Stimulated activated CD8-positive, alpha-beta memory T cell treated with anti-CD3 and anti-CD28 coated beads, Interleukin-15, amount 100 ng/mL, for 24 hours (primary cell): Measurements from ENCODE around the gene CNRIP1.
"Not testable (repeated sequence)": the region's sequence is repeated elsewhere in the genome, so short reads cannot be mapped to it uniquely, and the experiment has no call there.

Experiments used
- DNase-seq: peaks from one replicate; pipeline ENCODE4 v3.0.0-alpha.2; 2020; ENCODE audit warnings: low read depth

Gene CNRIP1

DNA sequence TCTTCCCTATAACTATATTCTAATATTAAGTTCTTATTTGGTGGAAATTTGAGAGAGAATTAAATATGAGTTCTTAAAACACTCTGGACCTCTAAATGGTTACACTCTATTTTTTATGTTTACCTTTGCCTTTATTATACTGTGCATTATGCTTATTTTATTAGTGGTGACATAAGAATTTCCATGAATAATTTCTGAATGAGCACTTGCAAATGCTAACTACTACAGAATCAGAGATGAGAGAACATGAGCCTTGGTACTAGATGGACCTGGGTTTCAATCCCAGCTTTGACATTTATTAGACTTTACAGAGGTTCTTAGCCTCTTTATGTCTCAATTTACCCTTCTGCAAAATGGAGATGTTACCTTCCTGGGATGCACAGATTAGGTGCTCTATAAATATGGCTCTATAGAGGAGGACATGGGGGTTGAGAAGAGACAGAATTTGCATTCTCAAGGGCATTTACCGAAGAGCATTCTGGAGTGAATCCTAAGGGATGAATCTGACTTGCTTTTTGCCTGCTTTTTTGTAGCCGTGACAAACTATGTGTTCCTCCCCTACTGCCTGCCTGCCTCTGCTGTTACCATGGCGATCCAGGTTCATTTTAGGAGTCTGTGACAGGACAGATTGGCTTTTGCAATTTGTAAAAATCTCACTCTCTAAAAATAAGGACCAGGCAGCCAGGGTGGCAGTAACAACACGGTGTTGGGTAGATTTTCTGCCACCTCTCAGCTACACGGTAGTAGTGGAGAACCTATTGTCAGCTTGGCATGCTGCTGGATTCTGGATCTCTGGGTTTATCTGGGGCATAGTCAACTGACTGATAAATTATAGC is 20.7 kb upstream of the CNRIP1 start:
- no peak for DNase-seq

DNA sequence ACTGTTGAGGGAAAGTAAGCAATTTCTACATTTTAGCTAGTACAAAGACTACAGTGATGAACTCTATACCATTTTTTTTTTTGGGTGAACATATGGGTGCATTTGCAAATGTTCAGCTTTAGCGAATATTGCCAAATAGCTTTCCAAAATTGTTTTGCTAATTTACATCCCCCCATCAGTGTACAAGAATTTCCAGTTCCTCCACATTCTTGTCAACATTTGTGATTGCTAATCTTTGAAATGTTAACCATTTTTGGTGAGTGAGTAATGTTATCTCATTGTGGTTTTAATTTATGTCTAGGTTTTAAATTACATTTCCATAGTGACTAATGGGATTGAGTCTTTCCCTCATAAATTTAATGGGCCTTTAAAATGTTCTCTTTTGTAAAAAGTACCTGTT is 16.4 kb upstream of the CNRIP1 start:
- no peak for DNase-seq

DNA sequence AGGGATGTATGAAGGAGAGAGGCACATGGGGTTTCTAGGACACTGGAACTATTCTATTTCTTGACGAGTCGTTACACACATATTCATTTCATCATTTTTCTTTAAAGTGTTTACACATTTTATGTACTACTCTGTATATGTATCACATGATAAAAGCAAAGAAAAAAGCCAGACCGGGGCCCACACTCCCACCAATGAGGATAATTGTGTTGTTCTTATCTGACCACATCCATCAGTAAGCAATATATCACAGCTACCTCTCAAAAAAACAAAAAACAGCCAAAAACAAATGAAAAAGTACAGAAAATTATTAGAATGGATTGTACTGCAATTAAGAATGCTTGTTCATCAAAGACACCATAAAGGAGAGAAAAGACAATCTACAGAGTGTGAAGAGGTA is 14.2 kb upstream of the CNRIP1 start:
- DNase-seq: no peak

DNA sequence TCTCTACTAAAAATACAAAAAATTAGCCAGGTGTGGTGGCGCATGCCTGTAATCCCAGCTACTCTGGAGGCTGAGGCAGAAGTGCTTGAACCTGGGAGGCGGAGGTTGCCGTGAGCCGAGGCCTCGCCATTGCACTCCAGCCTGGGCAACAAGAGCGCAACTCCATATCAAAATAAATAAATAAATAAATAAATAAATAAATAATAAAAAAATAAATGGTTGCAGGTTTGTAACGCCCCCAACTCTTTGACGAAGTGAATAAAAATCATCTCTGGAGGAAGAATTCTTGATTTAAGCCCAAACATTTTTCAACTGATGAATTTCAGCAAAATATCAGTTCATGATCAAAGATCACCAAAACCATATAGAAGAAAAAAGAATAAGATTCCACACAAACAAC is 13.3 kb upstream of the CNRIP1 start:
- no peak for DNase-seq

DNA sequence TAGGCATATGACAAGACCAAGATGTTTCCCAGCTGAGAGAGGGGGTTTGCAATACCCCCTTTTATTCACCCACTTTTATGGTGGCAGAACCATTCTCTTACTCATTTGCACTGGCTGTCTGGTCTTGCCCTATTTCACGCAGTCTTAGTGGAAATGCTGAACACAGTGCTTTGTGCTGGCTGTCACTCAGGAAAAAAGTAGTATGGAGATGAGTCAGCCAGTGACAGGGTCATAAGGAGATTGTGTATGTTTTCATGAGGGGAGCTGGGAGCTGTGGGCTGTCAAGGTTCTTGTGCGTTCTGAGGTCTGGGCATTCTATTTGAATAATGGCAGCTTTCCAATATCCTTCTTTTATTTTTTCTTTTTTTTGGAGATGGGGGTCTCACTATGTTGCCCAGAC is 10.9 kb upstream of the CNRIP1 start:
- DNase-seq: no peak

DNA sequence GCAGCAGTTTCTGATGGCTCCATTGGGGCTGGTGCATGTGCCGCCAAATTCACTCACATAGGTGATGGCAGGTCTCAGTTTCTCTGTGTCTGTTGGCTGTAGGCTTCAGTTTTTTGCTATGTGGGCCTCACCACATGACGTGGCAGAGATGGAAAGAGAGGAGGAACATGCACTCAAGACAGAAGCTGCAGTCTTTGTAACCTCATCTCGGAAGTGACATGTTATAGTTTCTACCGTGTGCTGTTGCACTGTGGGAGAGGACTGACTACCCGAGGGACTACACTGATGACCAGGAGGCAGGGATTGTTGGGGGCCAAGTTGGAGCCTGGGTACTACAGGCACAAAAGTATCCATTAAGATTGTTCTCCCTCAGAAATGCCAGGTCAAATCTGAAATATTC is 9.2 kb upstream of the CNRIP1 start:
- DNase-seq: no peak

DNA sequence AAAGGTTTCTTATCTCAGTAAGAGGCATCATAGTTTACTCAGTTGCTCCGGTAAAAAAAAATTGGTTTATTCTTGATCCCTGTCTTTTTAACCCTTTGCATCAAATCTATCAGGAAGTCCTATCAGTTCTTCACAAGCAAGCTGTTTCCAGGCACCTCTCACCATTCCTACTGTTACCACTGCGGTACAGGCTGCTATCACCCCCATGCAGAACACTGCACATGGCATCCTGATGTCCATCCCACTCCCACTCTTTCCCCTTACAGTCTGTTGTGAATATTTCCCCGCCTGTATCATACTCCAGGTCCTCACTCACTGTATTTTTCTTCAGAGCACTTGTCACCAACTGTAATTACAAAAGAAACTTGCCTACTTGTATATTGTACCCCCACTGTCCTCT is 5.3 kb upstream of the CNRIP1 start:
- no peak for DNase-seq

DNA sequence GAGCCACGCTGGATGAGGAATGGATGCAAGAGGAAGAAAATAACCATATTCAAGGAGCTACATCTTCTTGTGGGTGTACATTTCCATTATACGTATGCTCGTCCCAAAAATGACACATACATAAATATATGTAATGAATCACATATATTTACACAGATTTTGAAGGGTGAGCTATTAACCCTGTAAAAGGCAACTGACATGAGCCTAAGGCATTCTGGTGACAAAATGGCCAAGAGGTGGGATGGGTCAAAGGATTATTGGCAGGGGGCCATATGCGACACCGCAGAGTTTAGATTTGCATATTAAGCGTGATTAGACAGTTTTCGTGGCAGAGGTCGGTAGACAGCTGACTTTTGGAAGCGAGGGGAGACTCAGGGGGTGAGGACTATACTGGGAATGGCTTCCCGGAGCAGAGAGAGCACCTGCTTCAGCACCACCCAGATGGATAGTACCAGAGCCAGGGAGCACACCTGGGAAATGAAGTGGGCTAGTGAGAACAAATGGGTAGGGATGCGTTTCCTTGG is 431 bp upstream of the CNRIP1 start:
- no peak for DNase-seq

DNA sequence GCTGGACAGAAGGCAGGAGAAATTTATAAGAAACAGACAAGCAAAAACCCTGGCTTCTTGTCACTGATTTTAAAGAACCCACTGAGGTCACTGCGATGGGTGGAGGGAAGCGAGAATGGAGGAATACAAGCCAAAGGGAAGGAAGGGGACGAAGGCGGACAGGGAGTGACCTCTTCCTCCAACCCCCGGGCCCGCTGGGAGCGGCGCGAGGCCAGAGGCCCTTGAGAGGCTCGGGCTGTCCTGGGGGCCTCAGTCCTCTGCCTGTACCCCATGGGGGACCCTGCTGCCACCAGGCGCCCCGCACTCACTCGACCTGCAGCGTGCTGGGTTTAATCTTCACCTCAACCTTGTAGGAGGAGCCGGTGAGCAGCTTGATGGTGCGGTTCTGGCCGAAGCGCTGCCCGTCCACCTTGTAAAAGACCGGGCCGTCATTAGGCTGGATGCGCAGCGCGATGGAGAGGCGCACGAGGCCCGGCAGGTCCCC is 793 bp downstream of the CNRIP1 start:
- DNase-seq: no peak

DNA sequence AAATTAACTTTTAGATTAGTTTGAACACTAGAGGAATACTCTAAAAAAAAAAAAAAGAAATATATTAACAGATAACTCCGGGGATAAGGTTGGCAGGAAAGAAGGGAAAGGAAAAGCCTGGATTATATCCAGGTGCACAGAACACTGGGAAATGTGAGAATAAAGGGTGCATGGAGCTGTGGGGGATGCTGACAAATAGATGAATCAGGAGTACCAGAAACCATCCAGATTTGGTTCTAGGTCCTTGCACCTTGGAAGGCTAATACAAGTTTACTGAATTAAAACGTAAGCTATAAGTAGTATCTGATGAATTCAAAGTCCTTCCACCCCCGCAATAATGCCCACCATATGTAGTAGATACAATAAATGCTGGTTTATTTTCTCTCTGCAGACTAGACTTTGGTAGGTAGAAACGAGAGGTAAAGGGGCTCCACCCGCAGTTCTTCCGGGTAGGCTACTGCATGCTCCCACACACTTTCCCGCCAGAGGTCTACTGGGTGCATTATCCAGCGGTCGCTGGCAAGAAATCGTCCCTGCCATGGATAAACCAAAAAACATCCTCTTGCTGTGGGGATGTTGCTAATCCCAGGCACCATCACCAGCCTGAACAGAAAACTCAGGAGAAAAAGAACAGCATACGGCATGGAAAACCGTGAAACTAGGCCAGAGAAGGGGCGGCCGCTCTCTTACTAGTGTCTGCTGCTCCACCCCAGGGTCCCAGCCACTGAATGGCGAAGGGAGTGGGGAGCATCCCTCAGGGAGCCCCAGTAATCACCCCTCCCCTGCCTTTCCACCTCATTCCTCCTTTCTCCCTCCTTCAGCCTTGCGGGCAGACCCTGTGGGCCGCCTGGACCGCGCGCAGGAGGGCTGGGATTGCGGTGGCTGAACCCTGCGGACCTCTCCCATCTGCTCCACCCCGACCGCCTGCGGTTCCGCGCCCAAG is 1.5 kb downstream of the CNRIP1 start:
- no peak for DNase-seq

DNA sequence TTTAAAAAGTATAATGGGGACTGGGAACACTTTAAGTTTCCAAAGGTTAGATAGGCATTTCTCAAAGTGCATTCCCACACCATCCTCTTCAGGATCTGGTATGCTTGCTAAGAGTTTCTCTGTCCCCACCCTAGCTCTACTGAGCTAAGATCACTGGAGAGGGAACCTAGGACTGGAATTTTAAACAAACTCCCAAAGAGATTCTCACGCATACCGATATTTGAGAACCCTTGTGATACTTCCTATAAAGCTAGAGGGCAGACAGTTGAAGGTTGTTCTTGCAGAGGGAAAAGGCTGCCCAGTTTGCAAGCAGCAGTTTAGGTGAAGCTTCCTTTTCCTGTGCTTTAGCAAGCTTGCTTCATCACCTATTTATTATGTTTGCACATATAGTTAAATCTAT is 3.6 kb downstream of the CNRIP1 start:
- no peak for DNase-seq

DNA sequence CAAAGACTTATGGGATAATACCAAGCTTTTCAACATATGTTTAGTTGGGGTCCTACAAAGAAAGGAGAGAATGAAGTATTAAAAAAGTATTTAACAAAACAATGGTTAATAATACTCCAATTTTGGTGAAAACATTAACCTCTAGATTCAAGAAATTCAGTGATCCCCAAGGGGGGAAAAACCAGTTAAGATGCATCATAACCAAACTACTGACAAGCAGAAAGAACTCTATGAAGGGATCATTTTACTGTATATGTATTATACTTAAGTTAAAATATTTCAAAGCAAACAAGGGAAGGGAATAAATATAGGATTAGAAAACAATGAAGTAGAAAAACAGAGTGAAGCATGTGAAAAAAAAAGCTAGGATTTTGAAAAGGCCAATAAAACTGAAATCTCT is 8.7 kb downstream of the CNRIP1 start:
- no peak for DNase-seq

DNA sequence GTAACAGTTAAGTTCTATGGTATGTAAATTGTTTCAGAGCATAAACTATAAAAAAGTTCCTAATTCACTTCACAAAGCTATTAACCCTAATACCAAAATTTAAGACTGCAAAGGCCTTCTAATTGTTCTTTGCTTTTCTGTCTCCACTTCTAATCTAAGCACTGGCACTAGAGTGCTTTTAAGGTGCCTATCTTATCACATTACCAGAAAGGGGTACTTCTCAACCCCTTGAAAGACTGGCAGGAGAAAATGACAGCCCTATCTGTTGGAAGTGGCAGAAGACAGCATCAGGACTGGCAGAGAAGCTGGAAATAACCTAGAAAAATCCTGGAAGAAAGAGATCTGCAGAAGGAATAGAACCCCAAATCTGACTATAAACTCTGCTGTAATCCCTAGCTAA is 10.3 kb downstream of the CNRIP1 start:
- DNase-seq: no peak

DNA sequence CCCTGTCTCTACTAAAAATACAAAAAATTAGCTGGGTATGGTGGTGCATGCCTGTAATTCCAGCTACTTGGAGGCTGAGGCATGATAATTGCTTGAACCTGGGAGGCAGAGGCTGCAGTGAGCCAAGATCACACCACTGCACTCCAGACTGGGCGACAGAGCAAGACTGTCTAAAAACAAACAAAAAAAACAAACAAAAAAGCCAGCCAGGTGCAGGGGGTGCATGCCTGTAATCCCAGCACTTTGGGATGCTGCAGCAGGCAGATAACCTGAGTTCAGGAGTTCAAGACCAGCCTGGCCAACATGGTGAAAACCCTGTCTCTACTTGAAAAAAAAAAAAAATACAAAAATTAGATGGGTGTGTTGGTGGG is 15.9 kb downstream of the CNRIP1 start:
- DNase-seq: not testable (repeated sequence)

DNA sequence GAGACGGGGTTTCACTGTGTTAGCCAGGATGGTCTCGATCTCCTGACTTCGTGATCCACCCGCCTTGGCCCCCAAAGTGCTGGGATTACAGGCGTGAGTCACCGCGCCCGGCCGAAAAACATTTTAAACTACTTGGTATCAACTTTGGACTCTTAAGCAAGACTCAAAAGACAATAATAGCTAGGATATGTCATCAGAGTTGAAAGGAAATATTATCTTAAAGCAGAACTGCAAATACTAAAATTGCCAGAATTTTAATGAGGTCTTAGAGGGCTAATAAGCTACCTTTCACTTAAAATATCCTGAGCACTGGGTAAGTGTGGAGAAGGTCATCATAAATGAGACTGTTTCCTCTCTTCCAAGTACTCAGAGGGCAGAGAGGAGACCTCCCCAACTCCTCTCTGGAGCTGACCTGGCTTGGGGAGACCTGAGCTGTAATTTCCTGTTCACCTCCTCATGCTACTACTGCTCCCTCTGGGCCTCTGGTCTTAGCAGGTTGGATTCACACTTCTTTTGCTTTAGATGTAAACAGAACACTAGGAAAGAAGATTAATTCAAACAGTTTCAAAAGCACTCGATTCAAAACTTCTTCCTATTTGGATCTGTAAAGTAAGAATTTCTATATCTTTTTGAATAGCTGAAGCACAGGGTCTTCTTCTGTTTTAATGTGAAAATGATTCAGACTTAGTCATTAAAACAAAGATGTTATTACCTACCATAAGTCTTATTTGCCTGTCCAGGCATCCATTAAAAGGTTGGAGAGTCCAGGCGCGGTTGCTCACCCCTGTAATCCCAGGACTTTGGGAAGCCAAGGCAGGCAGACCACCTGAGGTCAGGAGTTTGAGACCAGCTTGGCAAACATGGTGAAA is 16.5 kb downstream of the CNRIP1 start:
- DNase-seq: no peak

DNA sequence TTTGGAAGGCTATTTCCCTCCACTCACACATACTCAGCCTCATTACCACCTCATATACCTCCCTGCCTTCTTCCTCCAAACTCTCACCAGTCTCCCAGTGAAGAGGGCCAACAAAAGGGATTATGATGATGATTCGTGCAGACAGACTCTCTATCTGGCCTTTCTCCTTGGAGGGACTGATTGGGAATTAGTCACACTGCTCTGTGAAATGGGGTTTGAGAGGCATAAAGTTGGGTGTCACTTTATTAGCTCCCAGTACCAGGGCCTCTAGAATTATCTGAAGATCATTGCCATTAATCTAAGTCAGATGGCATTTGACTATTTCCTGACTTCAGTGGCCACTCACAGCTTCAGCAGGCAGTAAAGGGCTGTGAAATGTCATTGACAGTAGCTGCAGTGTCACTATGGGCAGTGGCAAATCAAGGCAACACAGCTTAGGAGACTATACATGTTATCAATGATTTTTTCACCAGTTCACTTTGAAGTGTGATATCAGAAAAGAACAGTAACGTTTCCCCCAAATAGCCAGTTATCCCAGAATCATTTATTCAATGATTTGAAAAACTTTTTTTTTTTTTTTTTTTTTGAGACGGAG is 17.4 kb downstream of the CNRIP1 start:
- no peak for DNase-seq

DNA sequence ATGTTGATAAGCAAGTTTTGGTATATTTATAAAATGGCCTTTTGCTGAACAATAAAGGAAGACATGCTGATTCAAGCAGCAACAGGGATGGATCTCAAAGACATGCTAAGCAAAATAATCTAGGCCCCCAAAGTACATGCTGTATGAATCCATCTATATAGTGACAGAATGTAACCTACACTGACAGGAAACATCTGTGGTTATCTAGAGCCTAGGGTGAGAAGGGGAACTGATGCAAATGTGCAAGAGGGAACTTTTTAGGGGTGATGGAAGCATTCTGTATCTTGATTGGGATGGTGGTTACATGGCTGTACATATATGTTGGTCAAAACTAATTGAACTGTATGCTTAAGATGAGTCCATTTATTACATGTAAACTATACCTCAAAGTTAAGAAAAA is 24.2 kb downstream of the CNRIP1 start:
- DNase-seq: no peak

DNA sequence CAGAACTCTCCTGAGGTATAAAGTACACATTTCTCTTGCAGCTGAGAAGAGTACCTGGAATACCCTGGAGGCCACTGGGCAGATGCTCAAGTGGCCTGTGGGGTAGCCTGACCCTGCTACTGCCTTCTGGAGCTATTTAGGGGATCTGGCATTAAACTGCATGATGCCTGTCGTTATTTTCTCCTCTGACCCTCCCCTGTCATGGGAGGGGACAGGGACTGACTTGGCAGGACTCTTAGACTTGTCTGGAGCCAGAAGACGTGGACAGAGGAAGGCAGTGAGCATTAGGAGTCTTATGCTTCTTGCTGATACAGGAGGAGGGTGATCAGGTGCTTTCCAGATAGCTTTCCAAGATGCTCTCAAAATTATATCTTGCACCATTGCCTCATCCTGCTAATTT is 24.8 kb downstream of the CNRIP1 start:
- no peak for DNase-seq

DNA sequence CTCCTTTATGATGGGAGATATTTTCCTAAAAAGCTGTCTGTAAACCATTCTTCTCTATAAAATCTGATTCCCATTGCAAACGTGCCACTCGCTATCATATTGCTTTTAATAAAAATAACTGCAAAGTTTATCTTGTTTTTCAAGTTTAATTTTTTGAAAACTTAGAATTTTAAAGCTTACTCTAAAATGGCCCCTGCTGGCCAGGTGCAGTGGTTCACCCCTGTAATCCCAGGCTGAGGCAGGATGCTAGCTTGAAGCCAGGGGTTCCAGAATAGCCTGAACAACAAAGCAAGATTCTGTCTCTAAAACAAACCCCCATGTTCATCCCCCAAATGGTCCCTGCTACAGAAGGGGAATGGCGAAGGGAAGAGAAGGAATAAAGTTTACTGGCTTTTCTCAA is 25.6 kb downstream of the CNRIP1 start:
- DNase-seq: no peak

DNA sequence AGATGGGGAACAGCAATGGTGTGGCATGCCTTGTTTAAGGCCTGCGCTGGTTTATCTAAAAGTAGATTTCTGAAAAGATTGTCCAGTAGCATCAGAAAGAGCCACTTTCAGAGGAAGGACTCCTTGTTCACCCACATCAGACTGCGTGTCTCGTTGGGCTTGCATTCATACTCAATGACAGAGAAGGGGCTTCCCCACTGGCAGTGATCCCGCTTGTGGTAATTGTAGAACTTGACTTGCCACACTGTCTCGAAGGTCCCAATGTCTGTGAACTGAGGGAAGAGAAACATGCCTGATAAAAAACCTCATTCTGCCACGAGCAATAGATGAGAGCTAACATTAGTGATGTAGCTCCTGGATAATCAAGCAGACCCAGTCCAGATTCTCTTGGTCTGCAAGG is 26.0 kb downstream of the CNRIP1 start:
- no peak for DNase-seq

DNA sequence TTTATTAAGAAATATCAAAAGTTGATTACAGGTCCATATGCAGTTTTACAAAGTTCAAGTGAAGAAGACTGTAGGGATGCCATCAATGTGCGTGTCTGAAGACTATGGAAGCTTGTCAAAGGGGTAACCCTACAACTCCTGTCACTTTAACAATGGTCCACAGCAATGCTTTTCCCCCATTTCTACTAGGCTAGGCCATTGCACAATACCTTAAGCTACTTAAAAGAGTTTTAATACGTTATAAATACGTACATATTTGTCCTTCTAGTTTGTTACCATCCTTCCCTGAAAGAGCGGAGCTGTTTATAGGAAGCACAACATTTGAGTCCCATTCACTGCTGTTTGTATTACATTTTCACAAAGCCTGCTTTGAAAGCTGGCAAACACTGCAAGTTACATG is 26.7 kb downstream of the CNRIP1 start:
- no peak for DNase-seq
